Body of pancreas (tissue), 4 donors: Measurements from ENCODE around the gene HECW1.

Source experiments
- POLR2A ChIP-seq, 3 donors: fragments of 450-650 bp; IDR thresholded peaks; one replicate each; pipeline ENCODE4 v1.6.1; 2016; ENCODE audit warnings: antibody characterized with exemption in 3 of 3, mild to moderate bottlenecking in 2 of 3
- TF ChIP-seq, protein P1 (sequence below), 7 experiments: fragments of 450-650 bp in 4 of 7; fragments of 200-600 bp in 3 of 7; sonication (generic) in 3 of 7; IDR thresholded peaks; one replicate each; pipeline ENCODE4 v1.5.1; 2016 to 2019; ENCODE audit warnings: antibody characterized with exemption in 7 of 7

DNA sequence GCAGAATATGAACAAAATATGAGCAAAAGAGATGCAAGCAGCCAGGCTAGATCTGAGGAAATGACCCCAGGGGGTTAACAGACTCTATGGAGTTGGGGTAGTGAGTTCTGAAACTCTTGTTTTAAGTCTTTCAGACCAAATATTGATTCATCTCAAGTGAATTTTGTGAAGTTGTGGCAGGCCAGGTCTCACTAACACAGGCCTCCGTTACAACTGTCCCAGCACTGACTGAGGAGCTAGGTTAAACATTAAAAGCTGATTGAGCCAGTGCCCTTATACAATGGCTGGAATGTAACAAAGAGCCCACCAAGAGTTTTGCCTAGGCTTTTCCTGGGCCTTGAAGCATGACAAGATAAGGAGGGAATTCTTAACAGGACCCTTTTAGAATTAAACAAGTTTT is 278.1 kb downstream of the HECW1 start:
- TF ChIP-seq, protein P1, sequence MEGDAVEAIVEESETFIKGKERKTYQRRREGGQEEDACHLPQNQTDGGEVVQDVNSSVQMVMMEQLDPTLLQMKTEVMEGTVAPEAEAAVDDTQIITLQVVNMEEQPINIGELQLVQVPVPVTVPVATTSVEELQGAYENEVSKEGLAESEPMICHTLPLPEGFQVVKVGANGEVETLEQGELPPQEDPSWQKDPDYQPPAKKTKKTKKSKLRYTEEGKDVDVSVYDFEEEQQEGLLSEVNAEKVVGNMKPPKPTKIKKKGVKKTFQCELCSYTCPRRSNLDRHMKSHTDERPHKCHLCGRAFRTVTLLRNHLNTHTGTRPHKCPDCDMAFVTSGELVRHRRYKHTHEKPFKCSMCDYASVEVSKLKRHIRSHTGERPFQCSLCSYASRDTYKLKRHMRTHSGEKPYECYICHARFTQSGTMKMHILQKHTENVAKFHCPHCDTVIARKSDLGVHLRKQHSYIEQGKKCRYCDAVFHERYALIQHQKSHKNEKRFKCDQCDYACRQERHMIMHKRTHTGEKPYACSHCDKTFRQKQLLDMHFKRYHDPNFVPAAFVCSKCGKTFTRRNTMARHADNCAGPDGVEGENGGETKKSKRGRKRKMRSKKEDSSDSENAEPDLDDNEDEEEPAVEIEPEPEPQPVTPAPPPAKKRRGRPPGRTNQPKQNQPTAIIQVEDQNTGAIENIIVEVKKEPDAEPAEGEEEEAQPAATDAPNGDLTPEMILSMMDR (IDR thresholded peaks at IDR 0.05): no peak
- no peak for TF ChIP-seq POLR2A (IDR thresholded peaks at IDR 0.05)
